Left cardiac atrium (tissue), 4 donors: ENCODE data around the gene ZBTB46. TPM values are rescaled to one million over a fixed set of nuclear protein-coding genes. Genes with fewer than 3 reads are reported as not detected.
"Not testable (repeated sequence)": the region's sequence is repeated elsewhere in the genome, so short reads cannot be mapped to it uniquely, and the experiment has no call there.

Experiments used
- ATAC-seq, 2 donors: fragments of 200-7000 bp; cut with Tn5 transposase; one replicate each; pipeline ENCODE4 v1.9.1; 2020; ENCODE audit warnings: mild to moderate bottlenecking in 2 of 2, moderate library complexity in 2 of 2
- DNase-seq: peaks from one replicate; pipeline ENCODE4 v3.0.0-alpha.2; 2020
- intact Hi-C, 2 donors: fragments of 100-400 bp; cut with DNase I; formaldehyde crosslinking; loops; one replicate each; pipeline versions ENCODE4 v1.14.1 to v1.15.1; 2022 to 2023
- total RNA-seq, 2 donors: library from RNA; stranded (reverse); fragmentation: NEBNext Ultra II Directional; extraction: Animal tissue kit (Norgen Biotek cat#: 25700); gene quantifications; one replicate each; pipeline ENCODE4 v1.2.1, GENCODE V29; 2021
- donor health status: DM: no; HTN: yes; CAD: no.
- donor health status: DM: no; HTN: yes; CAD: no; lungs with severe emphysema.
- donor health status: DM: yes; HTN: yes; CAD: no.
- donor health status: Dilated cardiomyopathy.

The ZBTB46 gene
- total RNA-seq, 2 donors from 2014 or later, result 12.7 to 17.0 TPM

- DNase-seq (no peak), ATAC-seq (no peak)
- intact Hi-C loops, result loop anchor here (5.0 kb wide), 2 partner anchors 73 to 83 kb away; no protein-coding TSS in a partner anchor
These were observed 29.4 kb upstream of the ZBTB46 start for GRCh38 chr20:63860325-63861051.

DNA sequence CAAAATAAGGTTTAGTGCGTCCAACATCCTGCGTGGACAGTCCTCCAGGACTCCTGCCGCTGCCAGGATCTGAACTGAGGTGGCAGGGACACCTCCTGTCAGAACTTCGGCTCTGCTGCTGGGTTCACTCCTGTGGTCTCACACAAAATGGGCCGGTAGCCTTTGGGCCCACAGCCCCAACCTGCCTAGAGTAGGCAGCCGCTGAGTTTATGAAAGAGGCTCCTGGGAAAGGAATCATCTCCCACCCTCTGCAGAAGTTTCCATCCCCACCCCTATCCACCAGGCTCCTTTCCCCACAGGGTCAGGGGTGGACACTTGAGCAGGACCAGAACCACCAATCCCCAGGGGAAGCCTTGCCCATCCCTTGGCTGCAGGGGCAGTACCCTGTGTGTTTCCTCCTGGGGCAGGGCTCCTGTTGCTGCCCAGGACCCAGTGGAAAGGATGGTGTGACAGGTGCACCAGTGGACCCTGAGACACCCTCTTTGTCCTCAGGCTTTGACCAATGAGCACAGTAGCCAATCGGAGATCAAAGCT is 28.2 kb upstream of the ZBTB46 start:
- intact Hi-C loops, result loop anchor here in 1 of 2 donors (5.0 kb wide), 1 partner anchor 37 kb away; no protein-coding TSS in a partner anchor
- ATAC-seq (no peak), DNase-seq (no peak)

GRCh38 chr20:63858393-63859165 is 27.5 kb upstream of the ZBTB46 start:
- peak; percentile 64 for DNase-seq
- intact Hi-C loops, result loop anchor here in 1 of 2 donors (5.0 kb wide), 1 partner anchor 36 kb away; no protein-coding TSS in a partner anchor
- ATAC-seq, result peak; percentile 32 to 42

DNA sequence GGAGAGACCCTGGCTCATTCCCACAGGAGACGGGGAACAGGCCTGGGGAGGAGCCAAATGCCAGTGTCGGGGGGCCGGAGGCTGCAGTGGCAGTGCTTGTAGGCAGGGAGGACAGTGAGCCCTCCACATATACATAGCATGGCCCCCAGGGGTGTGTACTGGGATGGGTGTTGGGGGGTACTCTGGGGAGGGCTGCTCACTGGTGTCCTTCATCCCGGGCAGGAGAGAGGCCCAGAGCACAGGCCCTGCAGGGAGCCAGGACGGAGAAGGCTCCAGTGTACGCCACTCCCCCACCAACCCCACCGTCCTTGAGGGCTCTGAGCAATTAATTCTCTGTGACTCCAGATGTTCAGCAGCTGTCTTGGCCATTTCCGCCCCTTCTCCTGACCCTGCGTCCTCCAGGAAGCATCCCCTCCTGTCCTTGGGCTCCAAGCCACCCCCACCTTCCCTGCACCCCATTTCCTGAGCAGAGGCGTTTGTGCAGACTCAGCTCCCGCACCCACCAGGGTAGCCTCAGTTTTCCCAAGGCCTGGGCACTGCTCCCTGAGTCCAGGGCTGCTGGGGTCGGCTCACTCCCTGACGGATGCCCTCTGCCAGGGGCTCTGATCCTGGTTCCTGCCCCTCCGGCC is 26.8 kb upstream of the ZBTB46 start:
- intact Hi-C loops, result loop anchor here in 1 of 2 donors (5.0 kb wide), 1 partner anchor 36 kb away; no protein-coding TSS in a partner anchor
- ATAC-seq (peak; percentile 6 to 14), DNase-seq (no peak)

GRCh38 chr20:63856098-63856511 is 25.0 kb upstream of the ZBTB46 start:
- intact Hi-C loops, result loop anchor here in 1 of 2 donors (5.0 kb wide), 1 partner anchor 34 kb away; no protein-coding TSS in a partner anchor
- ATAC-seq (no peak), DNase-seq (no peak)

GRCh38 chr20:63855363-63856097 is 24.5 kb upstream of the ZBTB46 start:
- peak; percentile 2 for ATAC-seq
- intact Hi-C loops, result loop anchor here in 1 of 2 donors (5.0 kb wide), 1 partner anchor 33 kb away; no protein-coding TSS in a partner anchor

GRCh38 chr20:63854766-63855362 is 23.8 kb upstream of the ZBTB46 start:
- intact Hi-C loops, result loop anchor here in 1 of 2 donors (5.0 kb wide), 1 partner anchor 33 kb away; no protein-coding TSS in a partner anchor
- DNase-seq (no peak), ATAC-seq (peak; percentile 25)

More at GRCh38 chr20:63855363-63856097, 24.5 kb upstream of the ZBTB46 start:
- no peak for DNase-seq

- intact Hi-C loops, result no loop called here
- DNase-seq (no peak), ATAC-seq (peak; percentile 41 to 49)
These were observed 23.2 kb upstream of the ZBTB46 start for GRCh38 chr20:63854069-63854765.

- intact Hi-C loops, result not testable (repeated sequence)
These were observed 22.6 kb upstream of the ZBTB46 start for GRCh38 chr20:63853733-63854068.

GRCh38 chr20:63851548-63851943 is 20.5 kb upstream of the ZBTB46 start:
- intact Hi-C loops, DNase-seq, ATAC-seq: not testable (repeated sequence)

More at GRCh38 chr20:63853733-63854068, 22.6 kb upstream of the ZBTB46 start:
- not testable (repeated sequence) for ATAC-seq, DNase-seq

DNA sequence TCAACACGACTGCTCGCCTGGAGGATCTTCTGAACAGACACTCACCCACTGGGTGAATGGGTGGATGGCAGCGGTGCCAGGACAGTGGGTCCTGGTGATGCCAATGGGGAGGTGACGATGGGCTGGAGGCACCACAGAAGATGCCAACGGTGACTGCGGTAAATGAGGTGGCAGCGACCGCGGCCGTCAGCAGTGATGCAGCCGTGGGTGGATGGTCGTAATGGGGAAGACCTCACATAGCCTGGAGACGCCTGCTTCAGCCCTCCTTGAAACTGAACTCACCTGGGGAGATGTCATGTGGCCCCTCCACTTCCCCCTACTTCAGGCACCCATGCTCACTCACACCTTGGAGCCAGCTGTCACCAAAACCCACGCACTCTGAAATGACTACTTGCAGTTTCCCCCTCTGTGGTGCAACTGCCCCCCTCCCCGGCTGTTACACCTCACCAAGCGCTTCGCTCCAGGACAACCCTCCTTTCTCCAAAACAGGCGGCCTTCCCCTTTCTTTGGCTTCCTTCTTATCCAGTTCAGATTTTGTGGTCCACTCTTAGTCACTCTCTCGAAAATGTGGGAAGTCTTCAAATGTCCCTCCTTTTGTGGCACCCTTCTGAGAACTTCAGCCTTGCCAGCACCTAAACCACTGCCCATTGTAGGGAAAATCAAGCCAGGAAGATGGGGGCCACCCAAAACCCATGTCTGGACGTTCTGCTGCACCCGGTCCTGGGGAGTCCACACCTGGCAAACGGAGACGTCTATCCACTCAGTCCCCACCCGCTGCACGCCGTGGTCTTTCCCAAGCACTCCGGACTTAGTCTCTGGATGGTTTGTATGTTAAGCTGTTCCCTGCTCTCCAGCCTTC is 19.9 kb upstream of the ZBTB46 start:
- DNase-seq, result no peak
- ATAC-seq, result no peak
- intact Hi-C loops, result no loop called here

- peak; percentile 15 to 25 for ATAC-seq
- DNase-seq, result no peak
- intact Hi-C loops, result no loop called here
These were observed 17.2 kb upstream of the ZBTB46 start for GRCh38 chr20:63848003-63848911.

DNA sequence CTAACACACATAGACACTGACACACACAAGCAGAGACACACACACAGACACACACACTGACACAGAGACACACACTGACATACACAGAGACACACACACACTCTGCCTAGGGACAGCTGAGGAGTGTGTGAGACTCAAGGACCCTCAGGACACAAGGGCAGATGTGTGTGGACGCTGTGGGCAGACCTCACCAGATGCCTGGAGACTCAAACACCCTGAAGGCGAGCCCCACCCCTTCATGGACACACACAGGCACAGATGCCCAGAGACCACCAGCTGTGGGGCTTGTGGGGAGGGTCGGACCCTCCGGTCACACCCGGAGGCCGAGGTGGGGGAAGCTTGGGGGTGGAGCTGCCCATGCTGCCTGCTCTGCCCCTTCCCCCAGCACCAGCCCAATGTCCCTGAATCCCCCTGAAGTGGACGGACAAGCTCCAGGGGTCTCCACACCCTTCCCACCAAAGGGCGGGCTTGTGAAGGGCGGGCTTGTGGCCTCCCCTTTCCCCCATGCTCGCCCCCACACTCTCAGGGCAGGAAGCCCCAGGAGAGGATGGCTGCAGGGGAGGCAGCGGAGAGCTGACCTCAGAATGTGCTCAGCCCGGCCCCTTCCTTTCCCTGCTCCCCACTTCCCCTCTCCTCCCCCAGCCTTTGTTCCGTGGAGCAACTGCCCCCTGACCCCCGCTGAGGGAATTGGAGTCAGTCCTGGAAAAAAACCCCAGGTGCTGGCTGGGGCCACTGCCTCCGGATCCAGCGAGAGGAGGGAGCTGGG is 16.4 kb upstream of the ZBTB46 start:
- DNase-seq (no peak), ATAC-seq (peak; percentile 6 to 27)
- intact Hi-C loops, result no loop called here

GRCh38 chr20:63846888-63847236 is 15.8 kb upstream of the ZBTB46 start:
- DNase-seq, result no peak
- intact Hi-C loops, result no loop called here
- no peak for ATAC-seq
